Neutrophil (primary cell): ENCODE data around the gene CEP20.
"Not testable (repeated sequence)": the region's sequence is repeated elsewhere in the genome, so short reads cannot be mapped to it uniquely, and the experiment has no call there.

Experiments
- H3K27ac ChIP-seq: fragments of 200-600 bp; sonication (generic); 2 replicates; pipeline ENCODE4 v1.5.1; 2016; ENCODE audit warnings: mild to moderate bottlenecking, moderate library complexity
- H3K27me3 ChIP-seq: fragments of 200-600 bp; sonication (generic); 2 replicates; pipeline ENCODE4 v1.6.0; 2016; ENCODE audit warnings: mild to moderate bottlenecking
- H3K36me3 ChIP-seq: fragments of 200-600 bp; sonication (generic); 2 replicates; pipeline ENCODE4 v1.5.1; 2017
- H3K4me1 ChIP-seq, 2 experiments: fragments of 200-600 bp in 1 of 2; sonication (generic) in 1 of 2; 1 replicate in 1 of 2; 2 replicates in 1 of 2; pipeline versions ENCODE4 v1.5.1 to v1.6.1; 2013 to 2016; ENCODE audit warnings: low read depth in 1 of 2, low read length in 1 of 2, mild to moderate bottlenecking in 1 of 2, moderate library complexity in 1 of 2; ENCODE audit not compliant: control insufficient read depth in 1 of 2, insufficient read depth in 1 of 2
- H3K4me3 ChIP-seq, 2 experiments: fragments of 200-600 bp in 1 of 2; sonication (generic) in 1 of 2; 1 replicate in 1 of 2; 2 replicates in 1 of 2; pipeline ENCODE4 v1.5.1; 2013 to 2016; ENCODE audit warnings: low read depth in 1 of 2, low read length in 1 of 2, mild to moderate bottlenecking in 1 of 2, moderate library complexity in 1 of 2
- H3K9me3 ChIP-seq: fragments of 200-600 bp; sonication (generic); 2 replicates; pipeline ENCODE4 v1.5.1; 2016
- TF ChIP-seq, protein P1 (sequence below): fragments of 200-600 bp; sonication (generic); IDR thresholded peaks from 2 replicates; pipeline ENCODE4 v1.5.1; 2016; ENCODE audit warnings: antibody characterized with exemption

The CEP20 gene

DNA sequence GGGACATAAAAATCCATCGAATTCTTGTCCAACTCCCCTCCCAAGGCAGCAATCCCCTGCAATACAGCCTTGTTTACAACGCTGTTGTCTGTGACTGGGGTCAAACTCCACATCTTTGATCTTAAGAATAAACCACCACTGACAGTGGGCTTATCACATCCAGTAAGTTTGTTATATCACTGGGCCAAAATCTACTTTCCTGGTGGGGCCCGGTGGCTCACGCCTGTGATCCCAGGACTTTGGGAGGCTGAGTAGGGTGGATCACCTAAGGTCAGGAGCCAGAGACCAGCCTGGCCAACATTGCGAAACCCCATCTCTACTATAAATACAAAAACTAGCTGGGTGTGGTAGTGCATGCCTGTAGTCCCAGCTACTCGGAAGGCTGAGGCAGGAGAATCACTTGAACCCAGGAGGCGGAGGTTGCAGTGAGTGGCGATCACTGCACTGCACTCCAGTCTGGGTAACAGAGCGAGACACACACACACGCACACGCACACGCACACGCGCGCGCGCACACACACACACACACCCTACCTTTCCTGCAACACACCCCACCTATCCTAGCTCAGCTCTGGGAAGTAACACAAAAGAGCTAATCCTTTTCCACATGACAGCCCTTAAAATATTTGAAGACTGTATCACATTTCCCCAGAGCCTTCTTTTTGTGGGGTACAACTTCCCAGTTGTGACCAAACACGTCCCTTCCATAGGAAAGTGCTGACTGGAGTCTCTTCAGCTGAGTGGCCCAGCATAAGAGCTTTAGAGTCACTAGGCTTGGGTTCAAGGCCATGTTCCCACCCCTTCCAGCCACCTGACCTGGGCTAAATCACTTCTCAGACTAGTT is 40.1 kb upstream of the CEP20 start:
- H3K27me3 ChIP-seq, result no peaks in the 10 kb centered on the region
- H3K4me1 ChIP-seq, result peaks cover 0 to 9% of the 10 kb centered on the region in 2 experiments
- no peak overlapping the region for H3K27ac ChIP-seq
- TF ChIP-seq, protein P1, sequence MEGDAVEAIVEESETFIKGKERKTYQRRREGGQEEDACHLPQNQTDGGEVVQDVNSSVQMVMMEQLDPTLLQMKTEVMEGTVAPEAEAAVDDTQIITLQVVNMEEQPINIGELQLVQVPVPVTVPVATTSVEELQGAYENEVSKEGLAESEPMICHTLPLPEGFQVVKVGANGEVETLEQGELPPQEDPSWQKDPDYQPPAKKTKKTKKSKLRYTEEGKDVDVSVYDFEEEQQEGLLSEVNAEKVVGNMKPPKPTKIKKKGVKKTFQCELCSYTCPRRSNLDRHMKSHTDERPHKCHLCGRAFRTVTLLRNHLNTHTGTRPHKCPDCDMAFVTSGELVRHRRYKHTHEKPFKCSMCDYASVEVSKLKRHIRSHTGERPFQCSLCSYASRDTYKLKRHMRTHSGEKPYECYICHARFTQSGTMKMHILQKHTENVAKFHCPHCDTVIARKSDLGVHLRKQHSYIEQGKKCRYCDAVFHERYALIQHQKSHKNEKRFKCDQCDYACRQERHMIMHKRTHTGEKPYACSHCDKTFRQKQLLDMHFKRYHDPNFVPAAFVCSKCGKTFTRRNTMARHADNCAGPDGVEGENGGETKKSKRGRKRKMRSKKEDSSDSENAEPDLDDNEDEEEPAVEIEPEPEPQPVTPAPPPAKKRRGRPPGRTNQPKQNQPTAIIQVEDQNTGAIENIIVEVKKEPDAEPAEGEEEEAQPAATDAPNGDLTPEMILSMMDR, result no peak
- H3K36me3 ChIP-seq, result no peaks in the 10 kb centered on the region
- no peaks in the 10 kb centered on the region for H3K9me3 ChIP-seq
- no peak overlapping the region for H3K4me3 ChIP-seq

DNA sequence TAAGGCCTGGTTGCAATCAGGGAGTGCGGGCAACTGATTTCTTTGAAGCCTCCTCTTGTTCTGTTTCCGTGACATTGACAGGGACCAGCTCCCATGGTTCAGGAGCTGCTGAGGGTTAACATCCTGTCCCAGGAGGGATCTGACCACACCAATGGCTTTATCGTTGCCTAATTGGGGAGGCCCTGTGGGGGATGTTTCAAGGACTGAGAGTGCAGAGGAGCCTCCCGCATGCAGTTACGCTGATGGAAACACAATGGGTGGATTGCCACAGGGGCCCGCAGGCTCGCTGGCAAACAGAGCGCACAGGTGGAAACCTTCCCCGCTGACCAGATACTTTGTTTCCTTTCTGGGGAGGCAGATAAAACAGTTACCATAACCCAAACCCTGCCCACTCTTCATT is 37.2 kb upstream of the CEP20 start:
- no peak overlapping the region for H3K4me3 ChIP-seq

DNA sequence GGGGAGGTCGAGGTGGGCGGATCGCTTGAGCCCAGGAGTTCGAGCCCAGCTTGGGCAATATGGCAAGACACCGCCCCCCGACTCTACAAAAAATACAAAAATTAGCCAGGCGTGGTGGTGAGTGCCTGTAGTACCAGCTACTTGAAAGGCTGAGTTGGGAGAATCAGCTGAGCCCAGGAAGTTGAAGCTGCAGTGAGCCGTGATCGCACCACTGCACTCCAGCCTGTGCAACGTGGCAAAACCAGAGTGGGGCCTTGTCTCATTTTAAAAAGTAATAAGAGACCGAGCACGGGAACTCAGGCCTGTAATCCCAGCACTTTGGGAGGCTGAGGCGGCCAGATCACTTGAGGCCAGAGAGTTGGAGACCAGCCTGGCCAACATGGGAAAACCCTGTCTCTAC is 36.6 kb upstream of the CEP20 start:
- Histone ChIP-seq H3K4me1 (no peaks in the 10 kb centered on the region), H3K27ac (no peak overlapping the region), H3K27me3 (no peaks in the 10 kb centered on the region), H3K4me3 (no peak overlapping the region), H3K36me3 (no peaks in the 10 kb centered on the region), H3K9me3 (no peaks in the 10 kb centered on the region)
- TF ChIP-seq, protein P1, result no peak

More for the DNA sequence above, 37.2 kb upstream of the CEP20 start:
- no peaks in the 10 kb centered on the region for H3K27me3 ChIP-seq
- H3K36me3 ChIP-seq, result no peaks in the 10 kb centered on the region
- H3K27ac ChIP-seq, result no peak overlapping the region
- TF ChIP-seq, protein P1, result no peak
- H3K9me3 ChIP-seq, result no peaks in the 10 kb centered on the region
- no peaks in the 10 kb centered on the region for H3K4me1 ChIP-seq

DNA sequence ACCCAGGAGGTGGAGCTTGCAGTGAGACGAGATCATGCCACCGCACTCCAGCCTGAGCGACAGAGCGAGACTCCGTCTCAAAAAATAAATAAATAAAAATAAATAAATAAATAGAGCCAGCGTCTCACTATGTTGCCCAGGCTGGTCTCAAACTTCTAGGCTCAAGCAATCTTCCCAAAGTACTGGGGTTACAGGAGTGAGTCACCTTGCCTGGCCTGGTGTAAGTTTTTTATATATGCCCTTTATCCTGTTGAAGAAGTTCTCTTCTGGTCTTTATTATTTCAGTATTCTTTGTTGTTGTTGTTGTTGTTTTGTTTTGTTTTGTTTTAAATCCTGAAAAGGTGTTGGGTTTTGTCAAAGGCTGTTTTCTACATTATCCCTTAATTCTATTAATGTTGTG is 30.9 kb upstream of the CEP20 start:
- Histone ChIP-seq H3K36me3 (no peaks in the 10 kb centered on the region), H3K9me3 (no peaks in the 10 kb centered on the region), H3K4me1 (peaks cover 0 to 3% of the 10 kb centered on the region in 2 experiments), H3K27me3 (no peaks in the 10 kb centered on the region), H3K27ac (no peak overlapping the region), H3K4me3 (no peak overlapping the region)
- TF ChIP-seq, protein P1, result no peak

DNA sequence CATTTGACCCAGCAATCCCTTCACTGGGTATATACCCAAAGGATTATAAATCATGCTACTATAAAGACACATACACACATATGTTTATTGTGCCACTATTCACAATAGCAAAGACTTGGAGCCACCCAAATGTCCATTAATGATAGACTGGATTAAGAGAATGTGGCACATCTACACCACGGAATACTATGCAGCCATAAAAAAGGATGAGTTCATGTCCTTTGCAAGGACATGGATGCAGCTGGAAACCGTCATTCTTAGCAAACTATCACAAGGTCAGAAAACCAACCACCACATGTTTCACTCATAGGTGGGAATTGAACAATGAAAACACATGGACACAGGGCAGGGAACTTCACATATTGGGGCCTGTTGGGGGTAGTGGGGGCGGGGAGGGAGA is 29.9 kb upstream of the CEP20 start:
- H3K4me1 ChIP-seq, H3K4me3 ChIP-seq, H3K9me3 ChIP-seq, H3K27me3 ChIP-seq, H3K27ac ChIP-seq, H3K36me3 ChIP-seq: not testable (repeated sequence)

DNA sequence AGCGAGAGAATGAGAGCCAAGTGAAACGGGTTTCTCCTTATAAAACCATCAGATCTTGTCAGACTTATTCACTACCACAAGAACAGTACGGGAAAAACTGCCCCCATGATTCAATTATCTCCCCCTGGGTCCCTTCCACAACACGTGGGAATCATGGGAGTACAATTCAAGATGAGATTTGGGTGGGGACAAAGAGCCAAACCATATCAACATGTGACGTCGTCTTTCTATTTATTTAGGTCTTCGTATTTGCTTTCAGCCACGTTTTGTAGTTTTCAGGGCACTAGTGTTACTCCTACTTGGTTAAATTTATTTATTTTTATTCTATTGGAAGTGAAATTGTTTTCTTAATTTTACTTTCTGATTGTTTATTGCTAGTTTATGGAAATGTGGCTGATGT is 27.9 kb upstream of the CEP20 start:
- Histone ChIP-seq H3K9me3 (no peaks in the 10 kb centered on the region), H3K27me3 (no peaks in the 10 kb centered on the region), H3K4me1 (peaks cover 0 to 3% of the 10 kb centered on the region in 2 experiments), H3K36me3 (no peaks in the 10 kb centered on the region), H3K4me3 (no peak overlapping the region), H3K27ac (no peak overlapping the region)
- TF ChIP-seq, protein P1, result no peak
